GM03348 (cell line): ENCODE results near the gene MACROH2A1.

Experiments used
- DNase-seq: peaks from one replicate; pipeline ENCODE4 v3.0.0; 2012; ENCODE audit warnings: low spot score

MACROH2A1 gene

DNA sequence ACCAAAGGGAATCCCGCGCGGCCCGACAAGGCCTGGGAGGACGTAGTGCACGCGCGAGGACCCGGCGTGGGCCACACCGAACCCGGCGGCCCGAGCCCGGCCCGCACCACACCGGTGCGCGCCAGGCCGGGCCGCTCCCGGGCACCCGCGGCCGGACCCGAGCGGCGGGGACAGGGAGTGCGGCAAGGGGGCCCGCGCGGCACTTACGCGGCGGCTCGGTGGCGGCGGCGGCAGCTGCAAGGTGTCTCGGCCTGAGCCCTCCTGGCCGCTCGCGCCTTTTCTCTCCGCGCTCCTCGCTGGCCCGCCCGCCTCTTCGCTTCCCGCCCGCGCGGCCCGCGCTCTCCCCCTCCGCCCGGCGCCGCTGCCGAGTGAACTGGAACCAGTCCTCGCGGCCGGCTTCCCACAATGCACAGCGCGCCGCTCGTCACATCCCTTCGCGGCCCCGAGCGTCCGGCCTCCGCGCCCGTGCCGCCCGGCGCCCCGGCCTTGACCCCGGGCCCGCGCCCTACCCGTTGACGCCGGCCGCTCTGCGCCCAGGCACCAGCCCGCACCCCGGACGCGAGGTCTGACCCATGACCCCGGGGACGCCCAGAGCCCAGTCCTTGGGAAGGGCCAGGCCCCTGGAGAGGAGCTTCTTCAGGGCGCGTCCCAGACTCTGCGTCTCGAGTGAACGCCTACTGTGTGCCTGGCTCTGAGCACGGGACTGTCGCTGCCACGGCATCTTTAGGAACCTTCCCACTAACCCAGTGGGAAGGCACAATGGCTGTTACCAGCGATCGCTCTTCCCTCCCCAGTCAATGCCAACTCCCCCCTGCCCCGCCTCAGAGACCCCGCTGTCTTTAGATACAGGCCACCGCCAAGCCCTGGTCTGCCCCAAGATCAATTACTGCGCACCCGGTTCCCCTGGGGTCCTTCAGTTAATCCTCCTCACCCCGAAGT lies at the start of gene MACROH2A1:
Gene MACROH2A1, minus strand, starts transcription at position 377 of the 939 bp plus-strand sequence. CDS start 10,138 bp downstream, outside the sequence.
- peak; percentile 95 for DNase-seq

- no peak for DNase-seq
Measured at GRCh38 chr5:135448071-135448739, 49.2 kb upstream of the MACROH2A1 start.

DNA sequence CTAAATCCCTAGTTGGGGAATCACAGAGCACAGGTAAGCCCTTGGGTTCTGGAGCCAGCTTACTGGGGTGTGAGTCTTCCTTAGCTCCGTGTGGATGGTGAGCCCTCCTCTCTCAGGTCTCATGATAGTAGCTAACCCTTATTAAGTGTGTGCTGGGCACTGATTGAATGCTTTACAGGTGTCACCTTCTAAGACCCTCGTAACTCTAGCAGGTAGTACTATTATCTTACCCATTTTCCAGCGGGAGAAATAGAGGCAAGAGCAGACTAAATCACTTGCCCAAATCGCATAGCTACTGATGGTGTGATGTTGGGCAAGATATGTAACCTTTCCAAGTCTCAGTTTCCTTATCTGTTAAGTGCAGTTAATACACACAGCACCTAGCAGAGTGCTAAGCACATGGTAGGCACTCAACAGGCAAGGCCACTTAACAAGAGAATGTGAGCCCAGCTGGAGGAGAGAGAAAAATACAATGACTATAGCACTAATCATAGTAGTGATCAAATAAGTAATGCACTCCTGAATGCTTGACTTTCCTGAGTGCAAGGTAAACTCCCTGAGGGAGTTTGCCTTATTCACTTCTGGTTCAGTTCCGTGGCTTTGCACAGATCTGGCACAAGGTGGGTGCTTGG lies 48.4 kb upstream of the MACROH2A1 start, which contains the start of gene DCANP1:
Gene DCANP1, minus strand, starts transcription at position 51 of the 632 bp plus-strand sequence. CDS start 240 bp downstream, outside the sequence.
- no peak for DNase-seq

DNA sequence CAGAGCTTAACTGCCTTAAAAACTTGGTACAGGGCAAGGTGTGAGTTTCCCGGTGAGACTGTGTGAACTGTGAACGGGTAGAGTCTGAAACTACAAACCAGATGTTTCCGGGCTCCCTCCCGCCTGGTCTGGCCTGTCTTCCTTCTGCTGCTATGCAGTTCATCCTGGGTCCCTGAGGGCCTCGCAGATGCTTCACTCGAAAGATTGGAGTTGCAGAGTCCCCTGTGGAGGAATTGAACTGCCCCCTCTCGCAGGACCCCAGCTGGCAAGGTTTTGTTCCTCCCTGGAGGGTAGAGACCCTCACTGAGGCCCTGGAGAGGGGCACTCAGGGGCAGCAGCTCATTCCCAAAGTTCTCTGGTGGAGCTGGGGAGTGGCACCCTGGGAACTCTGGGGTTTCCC lies 47.6 kb upstream of the MACROH2A1 start:
- DNase-seq: no peak

DNA sequence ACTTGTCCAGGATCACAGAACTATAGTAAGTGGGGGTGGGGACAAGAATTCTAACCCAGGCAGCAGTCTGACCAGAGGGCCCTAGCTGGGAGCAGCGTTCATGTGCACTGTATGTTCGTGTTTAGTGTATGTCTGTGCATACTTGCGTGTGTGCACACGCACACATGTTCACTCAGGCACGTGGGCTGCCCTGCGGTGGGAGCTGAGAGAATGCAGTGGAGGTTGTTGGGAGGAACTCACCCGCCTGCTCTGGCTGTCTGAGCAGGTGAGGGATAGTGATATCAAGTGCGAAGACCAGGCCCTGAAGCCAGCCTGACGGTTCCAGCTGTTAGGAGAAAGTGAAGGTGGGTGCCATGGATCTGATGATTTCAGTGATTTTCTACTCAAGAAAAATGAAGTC lies 47.2 kb upstream of the MACROH2A1 start:
- DNase-seq: no peak

DNA sequence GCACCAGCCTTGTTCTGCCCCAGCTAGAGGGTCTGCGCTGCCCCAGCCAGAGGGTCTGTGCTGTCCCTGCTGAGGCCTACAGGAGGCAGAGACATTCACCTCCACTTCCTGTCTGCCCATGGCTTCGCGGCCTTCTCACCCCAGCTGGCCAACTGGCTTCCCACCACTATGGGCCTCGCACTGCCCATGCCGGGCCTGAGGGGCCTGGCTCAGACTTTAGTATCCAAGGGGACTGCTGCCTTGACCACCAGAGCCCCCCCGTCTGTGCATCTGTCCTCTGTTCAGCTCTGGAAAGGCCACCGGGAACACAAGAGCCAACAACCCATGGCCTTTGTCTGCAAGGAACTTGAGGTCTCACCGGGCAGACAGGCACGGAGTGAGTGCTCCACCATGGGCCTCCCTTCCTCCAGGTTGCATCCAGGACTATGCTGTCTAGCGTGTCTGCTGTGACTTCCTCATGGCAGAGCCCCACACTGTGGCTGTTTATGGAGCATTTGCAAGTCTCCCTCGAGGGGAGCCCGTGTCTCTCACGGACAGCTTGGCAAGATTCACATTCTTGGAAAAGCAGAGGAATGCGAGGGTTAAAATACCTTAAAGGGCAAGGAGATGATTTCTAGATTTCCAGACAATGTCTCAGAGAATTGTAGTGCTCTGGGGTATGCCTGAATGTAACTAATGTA lies 46.4 kb upstream of the MACROH2A1 start:
- no peak for DNase-seq

- no peak for DNase-seq
Measured at GRCh38 chr5:135444881-135445280, 45.9 kb upstream of the MACROH2A1 start.

DNA sequence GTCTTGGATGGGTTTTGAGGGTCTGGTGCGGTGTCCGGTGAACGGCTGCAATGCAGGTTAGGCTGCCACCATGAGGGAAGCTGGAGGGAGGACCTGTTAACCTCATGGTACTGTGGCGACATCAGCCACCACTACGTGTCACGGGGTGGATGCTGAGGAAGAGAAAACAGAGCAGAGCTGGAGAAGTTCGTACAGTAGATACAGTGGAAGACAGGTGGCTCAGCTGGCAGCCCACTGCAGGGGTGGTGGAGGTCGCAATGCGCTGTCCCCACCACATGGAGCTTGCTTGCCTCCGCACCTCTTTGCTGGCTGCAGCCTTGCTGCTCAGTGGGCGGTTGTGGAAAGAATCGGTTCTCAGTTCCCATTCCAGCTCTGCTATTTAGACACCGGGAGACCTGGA lies 45.3 kb upstream of the MACROH2A1 start:
- no peak for DNase-seq

GRCh38 chr5:135443161-135443960 lies 44.3 kb upstream of the MACROH2A1 start:
- no peak for DNase-seq

DNA sequence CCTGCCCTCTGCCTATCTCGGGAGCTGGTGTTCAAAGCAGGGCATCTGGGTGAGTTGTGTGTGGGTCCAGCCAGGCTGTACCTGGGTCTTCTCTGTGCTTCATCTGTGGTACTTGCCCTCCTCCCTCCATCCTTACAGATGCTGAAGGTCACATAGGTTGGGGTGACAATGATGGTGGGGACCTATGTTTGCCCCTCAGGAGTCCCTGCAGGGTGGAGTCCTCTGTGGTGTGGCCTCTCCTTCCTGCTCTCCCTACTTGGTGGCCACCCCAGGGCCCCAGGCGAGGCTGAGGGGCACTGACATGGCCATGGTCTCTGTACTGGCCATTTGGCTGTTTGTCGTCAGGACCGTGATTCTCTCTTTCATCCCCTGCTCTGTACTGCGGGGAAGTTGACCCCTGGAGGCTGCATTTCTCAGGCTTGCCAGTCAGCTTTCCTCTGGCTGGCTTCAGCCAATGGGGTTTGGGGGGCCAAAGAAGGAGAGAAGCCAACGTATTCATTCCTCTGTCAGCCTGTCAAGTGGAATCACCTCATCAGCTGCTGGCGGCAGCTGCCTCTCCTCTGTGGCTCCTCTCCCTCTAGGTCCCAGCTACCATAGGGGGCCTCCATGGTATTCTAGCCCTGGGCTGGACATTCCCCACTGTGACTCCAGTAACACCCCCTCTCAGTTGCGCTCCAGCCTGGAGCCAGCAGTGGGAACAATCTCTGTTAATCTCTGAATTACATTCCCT lies 43.6 kb upstream of the MACROH2A1 start:
- DNase-seq: no peak

GRCh38 chr5:135441919-135442318 lies 42.9 kb upstream of the MACROH2A1 start:
- no peak for DNase-seq

GRCh38 chr5:135441350-135441831 lies 42.4 kb upstream of the MACROH2A1 start:
- DNase-seq: no peak

DNA sequence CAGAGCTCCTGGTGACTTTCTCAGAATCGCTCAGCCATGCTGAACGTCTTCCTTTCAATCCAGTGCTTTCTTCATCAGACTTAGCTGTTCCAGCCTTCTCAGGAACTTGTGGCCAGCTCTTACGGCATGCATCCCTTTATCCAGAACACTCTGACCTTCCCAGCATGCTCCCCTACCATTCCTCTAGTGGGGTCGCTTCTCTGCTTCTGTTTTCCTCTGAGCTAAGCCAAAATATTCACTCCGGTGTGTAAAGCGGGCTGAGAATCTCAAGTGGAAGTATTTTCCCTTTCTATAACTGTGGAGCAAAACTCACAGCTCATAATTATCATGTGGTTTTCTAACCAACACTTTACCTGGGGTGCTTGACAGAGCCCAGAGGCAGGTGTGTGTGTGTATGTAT lies 41.9 kb upstream of the MACROH2A1 start:
- no peak for DNase-seq

- no peak for DNase-seq
Measured at GRCh38 chr5:135439231-135440205, 40.5 kb upstream of the MACROH2A1 start.

- no peak for DNase-seq
Measured at GRCh38 chr5:135438636-135439221, 39.7 kb upstream of the MACROH2A1 start.

DNA sequence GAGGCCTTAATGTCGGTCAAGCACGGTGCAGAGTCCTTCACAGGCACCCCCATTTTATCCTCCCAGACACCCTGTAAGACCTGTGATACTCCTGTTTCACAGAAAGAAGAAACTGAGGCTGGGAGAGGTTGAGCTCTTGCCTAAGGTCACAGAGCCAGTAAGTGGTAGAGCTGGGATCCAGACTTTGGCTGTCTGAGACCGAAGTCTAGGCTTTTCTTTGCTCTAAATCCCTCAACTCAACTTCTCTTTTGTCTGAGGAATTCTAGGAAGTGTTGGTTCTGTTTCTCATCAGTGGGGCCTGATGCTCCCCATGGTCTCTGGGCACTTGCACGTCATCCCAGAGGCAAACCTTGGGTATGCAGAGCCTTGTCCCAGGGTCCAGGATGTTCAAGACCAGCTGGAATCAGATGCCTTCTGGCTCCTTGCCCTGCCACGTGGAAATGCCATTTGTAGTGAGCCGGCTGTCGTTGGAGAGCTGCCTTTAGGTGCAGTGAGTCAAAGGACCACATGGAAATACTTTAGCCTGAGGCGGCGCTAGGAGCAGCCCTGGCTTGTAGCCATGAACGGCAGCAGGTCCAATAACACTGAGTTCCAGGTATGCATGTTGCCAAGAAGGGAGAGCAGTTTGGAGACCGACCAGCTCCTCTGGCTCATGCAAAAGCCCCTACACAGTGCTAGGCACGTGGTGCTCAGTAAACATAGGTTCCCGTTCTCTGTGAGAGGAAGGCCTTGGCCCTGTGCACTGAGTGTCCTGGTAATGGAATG lies 38.9 kb upstream of the MACROH2A1 start:
- peak; percentile 86 for DNase-seq

DNA sequence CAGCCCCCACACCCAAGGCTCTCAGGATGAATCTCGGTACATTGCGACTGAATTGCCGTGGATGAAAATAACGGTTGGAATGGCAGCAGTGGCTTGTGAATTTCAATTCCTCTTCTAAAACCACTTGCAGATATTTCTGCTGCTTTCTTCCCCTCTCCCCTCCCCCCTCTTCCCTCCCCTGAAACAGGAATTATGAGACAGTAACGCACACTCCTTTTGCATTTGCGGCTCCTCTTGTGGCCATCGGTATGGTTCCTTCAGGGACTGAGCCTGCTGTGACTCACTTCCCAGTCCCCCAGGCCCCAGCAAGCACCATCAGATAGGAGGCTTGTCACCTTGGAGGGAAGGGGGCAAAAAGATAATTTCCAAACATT lies 38.4 kb upstream of the MACROH2A1 start:
- peak; percentile 2 for DNase-seq

GRCh38 chr5:135436951-135437418 lies 38.0 kb upstream of the MACROH2A1 start:
- peak; percentile 1 for DNase-seq
